ENCODE results near the gene KCNK7. TPM values are rescaled to one million over a fixed set of nuclear protein-coding genes. Genes with fewer than 3 reads are reported as not detected.

Gene KCNK7
- total and polyA plus RNA-seq, 2 experiments from 2014 or later, result 0.60 TPM; not detected in 1

GRCh38 chr11:65574811-65575567, 20.6 kb downstream of the KCNK7 start:
- H3K27ac ChIP-seq (ENCODE audit: low read depth), result no peak overlapping the region
- Mint-ChIP-seq H3K4me1 (peaks cover 45% of the 10 kb centered on the region), H3K4me3 (peak overlapping the region; percentile 77)

GRCh38 chr11:65574109-65574810, 21.3 kb downstream of the KCNK7 start:
- Histone ChIP-seq H3K27ac (ENCODE audit: low read depth) (no peak overlapping the region), H4K20me1 (replicated peaks; ENCODE audit: insufficient read depth) (peaks cover 10% of the 10 kb centered on the region), H3K27me3 (ENCODE audit: insufficient read depth) (peaks cover 43% of the 10 kb centered on the region), H3K79me2 (replicated peaks; ENCODE audit: insufficient read depth) (peaks cover 8% of the 10 kb centered on the region), H3K4me1 (ENCODE audit: insufficient read depth) (peaks cover 24% of the 10 kb centered on the region), H2AFZ (no peak overlapping the region), H3K4me3 (peak overlapping the region; percentile 57), H3F3A (replicated peaks; ENCODE audit: low read depth) (peaks cover 39% of the 10 kb centered on the region), H3K4me2 (peak overlapping the region; percentile 82), H3K9me2 (ENCODE audit: insufficient read depth) (no peaks in the 10 kb centered on the region), H3K36me3 (ENCODE audit: insufficient read depth) (no peaks in the 10 kb centered on the region)
- Mint-ChIP-seq H3K27me3 (ENCODE audit: insufficient read depth, low read depth, poor library complexity) (peaks cover 45% of the 10 kb centered on the region), H3K36me3 (ENCODE audit: low read depth) (peaks cover 9% of the 10 kb centered on the region), H3K27ac (no peak overlapping the region), H3K4me3 (peak overlapping the region; percentile 77), H3K4me1 (peaks cover 47% of the 10 kb centered on the region), H3K9me3 (no peaks in the 10 kb centered on the region)
- DNase-seq (ENCODE audit: low spot score) (peak; percentile 92), ATAC-seq (peak; percentile 40)
- TF ChIP-seq REST (IDR thresholded peaks at IDR 0.05; ENCODE audit: unreplicated experiment) (no peak), CREB1 (CRISPR knock-in tag; IDR thresholded peaks at IDR 0.05; ENCODE audit: low read depth) (peak; percentile 36; the same call in 1 of the 2 replicates), ETS1 (IDR thresholded peaks at IDR 0.05) (no peak), POLR2AphosphoS5 (IDR thresholded peaks at IDR 0.05; ENCODE audit: low read depth) (peak; percentile 26; the same call in 1 of the 2 replicates), CTCF (conservative IDR thresholded peaks at IDR 0.05; ENCODE audit: low read depth in 2 of 2) (peak; percentile 51 to 79), STAT1 (IDR thresholded peaks at IDR 0.05; ENCODE audit: unreplicated experiment) (no peak), NANOG (IDR thresholded peaks at IDR 0.05; ENCODE audit: borderline replicate concordance) (no peak), EZH2 (IDR thresholded peaks at IDR 0.05; ENCODE audit: low read depth, unreplicated experiment) (no peak)

More at GRCh38 chr11:65574811-65575567, 20.6 kb downstream of the KCNK7 start:
- Histone ChIP-seq H4K20me1 (replicated peaks; ENCODE audit: insufficient read depth) (peaks cover 10% of the 10 kb centered on the region), H3K36me3 (ENCODE audit: insufficient read depth) (no peaks in the 10 kb centered on the region), H3K4me2 (peak overlapping the region; percentile 82), H3F3A (replicated peaks; ENCODE audit: low read depth) (peaks cover 32% of the 10 kb centered on the region), H3K4me1 (ENCODE audit: insufficient read depth) (peaks cover 23% of the 10 kb centered on the region), H3K4me3 (peak overlapping the region; percentile 57), H3K79me2 (replicated peaks; ENCODE audit: insufficient read depth) (peaks cover 8% of the 10 kb centered on the region), H3K27me3 (ENCODE audit: insufficient read depth) (peaks cover 43% of the 10 kb centered on the region), H2AFZ (no peak overlapping the region), H3K9me2 (ENCODE audit: insufficient read depth) (no peaks in the 10 kb centered on the region)
- ATAC-seq (no peak), DNase-seq (ENCODE audit: low spot score) (peak; percentile 43)
- no peaks in the 10 kb centered on the region for H3K9me3 Mint-ChIP-seq
- peaks cover 47% of the 10 kb centered on the region for H3K27me3 Mint-ChIP-seq (ENCODE audit: insufficient read depth, low read depth, poor library complexity)
- TF ChIP-seq ZNF114 (CRISPR knock-in tag; IDR thresholded peaks at IDR 0.05), result no peak
- peak; percentile 50 for TF ChIP-seq EZH2 (IDR thresholded peaks at IDR 0.05; ENCODE audit: low read depth, unreplicated experiment)
- no peak for TF ChIP-seq CREB1 (CRISPR knock-in tag; IDR thresholded peaks at IDR 0.05; ENCODE audit: low read depth)
- H3K36me3 Mint-ChIP-seq (ENCODE audit: low read depth), result peaks cover 9% of the 10 kb centered on the region
- no peak overlapping the region for H3K27ac Mint-ChIP-seq

All from GM23338 (cell line).